ENCODE results near the gene MST1R. TPM values are rescaled to one million over a fixed set of nuclear protein-coding genes. Genes with fewer than 3 reads are reported as not detected.
A peak's percentile ranks its signal among the peaks of the same experiment; 100 is the strongest.

The MST1R gene
- total and polyA plus RNA-seq, 2 donors (not counting 3 experiments of a cell fraction or from before 2014, with no cell fraction given): 0.93 to 2.4 TPM

DNA sequence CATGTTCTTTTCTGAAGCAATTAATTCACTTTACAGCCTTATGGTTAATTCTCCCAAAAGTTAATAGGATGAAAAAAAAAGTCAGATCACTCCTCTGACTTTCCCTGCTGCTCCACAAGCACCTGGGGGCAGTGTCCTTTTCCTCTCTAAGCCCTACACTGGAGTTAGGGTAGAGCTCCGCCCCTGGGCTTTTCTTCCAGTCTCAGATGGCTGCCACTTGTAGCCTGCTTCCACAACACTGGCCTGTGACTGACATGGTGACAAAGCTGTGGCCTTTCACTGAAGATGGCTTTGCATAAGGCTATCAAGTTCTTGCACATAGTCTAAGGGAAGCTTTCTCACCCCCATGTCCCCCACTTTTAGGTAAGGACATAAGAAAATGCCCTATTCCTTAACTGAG lies 27.2 kb upstream of the MST1R start:
- Histone ChIP-seq H3K9ac (replicated peaks; ENCODE audit: extremely low read depth, insufficient read depth, low read length) (no peak overlapping the region), H3K36me3 (ENCODE audit: control insufficient read depth in 2 of 2, extremely low read depth in 1 of 2, insufficient read depth in 2 of 2, low read length in 2 of 2) (no peaks in the 10 kb centered on the region), H3K4me2 (ENCODE audit: insufficient read depth, low read length) (no peak overlapping the region), H3K9me3 (replicated peaks; ENCODE audit: control insufficient read depth, insufficient read depth, low read length) (no peaks in the 10 kb centered on the region), H4K20me1 (replicated peaks; ENCODE audit: control insufficient read depth, extremely low read depth, insufficient read depth, low read length) (no peaks in the 10 kb centered on the region), H3K27ac (ENCODE audit: insufficient read depth, low read depth, low read length) (no peak overlapping the region), H2AFZ (ENCODE audit: low read depth, low read length) (no peak overlapping the region), H3K79me2 (ENCODE audit: control insufficient read depth, insufficient read depth, low read length) (peaks cover 2% of the 10 kb centered on the region), H3K4me1 (ENCODE audit: control insufficient read depth, extremely low read depth, insufficient read depth, low read length) (peaks cover 2% of the 10 kb centered on the region), H3K9me1 (replicated peaks; ENCODE audit: control insufficient read depth, extremely low read depth, insufficient read depth, low read length) (no peaks in the 10 kb centered on the region), H3K27me3 (ENCODE audit: control insufficient read depth in 2 of 2, insufficient read depth in 2 of 2, low read length in 2 of 2) (no peaks in the 10 kb centered on the region), H3K4me3 (replicated peaks in 1 of 3; ENCODE audit: insufficient read depth in 1 of 3, low read depth in 1 of 3, low read length in 3 of 3) (no peak overlapping the region)
- ChIA-PET CTCF (no interaction called here), POLR2A (no interaction called here)
- intact Hi-C loops (cut with micrococcal nuclease): no loop called here
- no TSS peak for BruUV-seq (replicated peaks)
- FAIRE-seq (peak; percentile 28), DNase-seq (ENCODE audit: low read depth, low spot score) (no peak)
- TF ChIP-seq POLR2A (IDR thresholded peaks at IDR 0.05; ENCODE audit: low read depth, low read length) (no peak), FOS (IDR thresholded peaks at IDR 0.05; ENCODE audit: borderline replicate concordance, insufficient read depth, low read length) (no peak), MYC (IDR thresholded peaks at IDR 0.05; ENCODE audit: low read depth, low read length) (no peak)
- TF ChIP-seq, protein P1, sequence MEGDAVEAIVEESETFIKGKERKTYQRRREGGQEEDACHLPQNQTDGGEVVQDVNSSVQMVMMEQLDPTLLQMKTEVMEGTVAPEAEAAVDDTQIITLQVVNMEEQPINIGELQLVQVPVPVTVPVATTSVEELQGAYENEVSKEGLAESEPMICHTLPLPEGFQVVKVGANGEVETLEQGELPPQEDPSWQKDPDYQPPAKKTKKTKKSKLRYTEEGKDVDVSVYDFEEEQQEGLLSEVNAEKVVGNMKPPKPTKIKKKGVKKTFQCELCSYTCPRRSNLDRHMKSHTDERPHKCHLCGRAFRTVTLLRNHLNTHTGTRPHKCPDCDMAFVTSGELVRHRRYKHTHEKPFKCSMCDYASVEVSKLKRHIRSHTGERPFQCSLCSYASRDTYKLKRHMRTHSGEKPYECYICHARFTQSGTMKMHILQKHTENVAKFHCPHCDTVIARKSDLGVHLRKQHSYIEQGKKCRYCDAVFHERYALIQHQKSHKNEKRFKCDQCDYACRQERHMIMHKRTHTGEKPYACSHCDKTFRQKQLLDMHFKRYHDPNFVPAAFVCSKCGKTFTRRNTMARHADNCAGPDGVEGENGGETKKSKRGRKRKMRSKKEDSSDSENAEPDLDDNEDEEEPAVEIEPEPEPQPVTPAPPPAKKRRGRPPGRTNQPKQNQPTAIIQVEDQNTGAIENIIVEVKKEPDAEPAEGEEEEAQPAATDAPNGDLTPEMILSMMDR (IDR thresholded peaks at IDR 0.05; ENCODE audit: extremely low read depth in 1 of 2, insufficient read depth in 1 of 2, low read depth in 1 of 2, low read length in 2 of 2): no peak
- dilution Hi-C loops (cut with MboI; ENCODE audit: extremely low pct_ligation_motif_present, low sequenced_read_pairs): no loop called here

DNA sequence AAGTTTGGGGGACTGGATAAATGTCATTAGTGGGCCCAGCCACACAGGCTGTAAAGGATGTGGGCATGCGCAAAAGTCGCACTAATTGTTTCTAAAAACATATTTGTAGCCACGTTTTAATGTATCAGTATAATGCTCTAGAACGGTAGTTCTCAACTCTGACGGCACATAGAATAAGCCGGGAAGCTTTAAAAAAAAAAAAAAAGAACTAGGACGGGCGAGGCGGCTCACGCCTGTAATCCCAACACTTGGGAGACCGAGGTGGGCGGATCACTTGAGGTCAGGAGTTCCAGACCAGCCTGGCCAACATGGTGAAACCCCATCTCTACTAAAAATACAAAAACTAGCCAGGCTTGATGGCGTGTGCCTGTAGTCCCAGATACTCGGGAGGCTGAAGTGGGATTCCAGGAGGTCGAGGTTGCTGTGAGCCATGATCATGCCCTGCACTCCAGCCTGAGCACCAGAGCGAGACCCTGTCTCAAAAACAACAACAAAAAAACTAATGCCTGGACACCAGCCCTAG lies 26.6 kb upstream of the MST1R start:
- Histone ChIP-seq H3K9me3 (replicated peaks; ENCODE audit: control insufficient read depth, insufficient read depth, low read length) (no peaks in the 10 kb centered on the region), H3K36me3 (ENCODE audit: control insufficient read depth in 2 of 2, extremely low read depth in 1 of 2, insufficient read depth in 2 of 2, low read length in 2 of 2) (no peaks in the 10 kb centered on the region), H2AFZ (ENCODE audit: low read depth, low read length) (peak overlapping the region; percentile 97), H4K20me1 (replicated peaks; ENCODE audit: control insufficient read depth, extremely low read depth, insufficient read depth, low read length) (no peaks in the 10 kb centered on the region), H3K27me3 (ENCODE audit: control insufficient read depth in 2 of 2, insufficient read depth in 2 of 2, low read length in 2 of 2) (no peaks in the 10 kb centered on the region), H3K4me2 (ENCODE audit: insufficient read depth, low read length) (peak overlapping the region; percentile 66), H3K9ac (replicated peaks; ENCODE audit: extremely low read depth, insufficient read depth, low read length) (peak overlapping the region; percentile 49), H3K4me1 (ENCODE audit: control insufficient read depth, extremely low read depth, insufficient read depth, low read length) (peaks cover 2% of the 10 kb centered on the region), H3K4me3 (replicated peaks in 1 of 3; ENCODE audit: insufficient read depth in 1 of 3, low read depth in 1 of 3, low read length in 3 of 3) (peak overlapping the region in 2 of 3 experiments; percentile 68 to 75), H3K9me1 (replicated peaks; ENCODE audit: control insufficient read depth, extremely low read depth, insufficient read depth, low read length) (no peaks in the 10 kb centered on the region), H3K27ac (ENCODE audit: insufficient read depth, low read depth, low read length) (peak overlapping the region; percentile 51), H3K79me2 (ENCODE audit: control insufficient read depth, insufficient read depth, low read length) (peaks cover 4% of the 10 kb centered on the region)
- BruUV-seq (replicated peaks): TSS peak; percentile 45
- FAIRE-seq (no peak), DNase-seq (ENCODE audit: low read depth, low spot score) (no peak)
- dilution Hi-C loops (cut with MboI; ENCODE audit: extremely low pct_ligation_motif_present, low sequenced_read_pairs): no loop called here
- CTCF ChIA-PET: interaction anchor here (0.8 to 1.8 kb wide), 12 partner anchors 10 to 481 kb away, joined by 3 to 16 read pairs (median 4); partner anchors contain the start of genes GMPPB, INKA1 and RBM6
- TF ChIP-seq MYC (IDR thresholded peaks at IDR 0.05; ENCODE audit: low read depth, low read length) (no peak), EZH2 (IDR thresholded peaks at IDR 0.05; ENCODE audit: borderline replicate concordance, low read depth, low read length, severe bottlenecking) (no peak), FOS (IDR thresholded peaks at IDR 0.05; ENCODE audit: borderline replicate concordance, insufficient read depth, low read length) (no peak)
- TF ChIP-seq, protein P2, sequence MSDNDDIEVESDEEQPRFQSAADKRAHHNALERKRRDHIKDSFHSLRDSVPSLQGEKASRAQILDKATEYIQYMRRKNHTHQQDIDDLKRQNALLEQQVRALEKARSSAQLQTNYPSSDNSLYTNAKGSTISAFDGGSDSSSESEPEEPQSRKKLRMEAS (IDR thresholded peaks at IDR 0.05; ENCODE audit: insufficient read depth, insufficient read length): no peak
- TF ChIP-seq, protein P1 (IDR thresholded peaks at IDR 0.05; ENCODE audit: extremely low read depth in 1 of 2, insufficient read depth in 1 of 2, low read depth in 1 of 2, low read length in 2 of 2): no peak
- intact Hi-C loops (cut with micrococcal nuclease): no loop called here
- POLR2A ChIA-PET: interaction anchor here (0.7 to 1.7 kb wide), 2 partner anchors 10 to 78 kb away, joined by 3 to 19 read pairs; partner anchors contain the start of gene RBM6
